ENCODE measurements around the gene CEP162.
"Not testable (repeated sequence)": the region's sequence is repeated elsewhere in the genome, so short reads cannot be mapped to it uniquely, and the experiment has no call there.

DNA sequence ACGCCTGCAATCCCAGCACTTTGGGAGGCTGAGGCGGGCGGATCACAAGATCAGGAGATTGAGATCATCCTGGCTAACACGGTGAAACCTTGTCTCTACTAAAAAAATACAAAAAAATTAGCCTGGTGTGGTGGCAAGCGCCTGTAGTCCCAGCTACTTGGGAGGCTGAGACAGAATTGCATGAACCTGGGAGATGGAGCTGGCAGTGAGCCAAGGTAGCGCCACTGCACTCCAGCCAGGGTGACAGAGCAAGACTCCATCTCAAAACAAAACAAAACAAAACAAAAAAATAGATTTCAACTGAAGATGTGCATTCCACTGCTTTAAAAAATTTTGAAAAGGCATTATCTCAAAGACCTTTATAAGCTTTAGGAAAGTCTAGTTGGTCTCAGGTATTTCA is 27.5 kb downstream of the CEP162 start:
- TF ChIP-seq POLR2A (IDR thresholded peaks at IDR 0.05) = not testable (repeated sequence)
- TF ChIP-seq, protein P1, sequence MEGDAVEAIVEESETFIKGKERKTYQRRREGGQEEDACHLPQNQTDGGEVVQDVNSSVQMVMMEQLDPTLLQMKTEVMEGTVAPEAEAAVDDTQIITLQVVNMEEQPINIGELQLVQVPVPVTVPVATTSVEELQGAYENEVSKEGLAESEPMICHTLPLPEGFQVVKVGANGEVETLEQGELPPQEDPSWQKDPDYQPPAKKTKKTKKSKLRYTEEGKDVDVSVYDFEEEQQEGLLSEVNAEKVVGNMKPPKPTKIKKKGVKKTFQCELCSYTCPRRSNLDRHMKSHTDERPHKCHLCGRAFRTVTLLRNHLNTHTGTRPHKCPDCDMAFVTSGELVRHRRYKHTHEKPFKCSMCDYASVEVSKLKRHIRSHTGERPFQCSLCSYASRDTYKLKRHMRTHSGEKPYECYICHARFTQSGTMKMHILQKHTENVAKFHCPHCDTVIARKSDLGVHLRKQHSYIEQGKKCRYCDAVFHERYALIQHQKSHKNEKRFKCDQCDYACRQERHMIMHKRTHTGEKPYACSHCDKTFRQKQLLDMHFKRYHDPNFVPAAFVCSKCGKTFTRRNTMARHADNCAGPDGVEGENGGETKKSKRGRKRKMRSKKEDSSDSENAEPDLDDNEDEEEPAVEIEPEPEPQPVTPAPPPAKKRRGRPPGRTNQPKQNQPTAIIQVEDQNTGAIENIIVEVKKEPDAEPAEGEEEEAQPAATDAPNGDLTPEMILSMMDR (IDR thresholded peaks at IDR 0.05) = not testable (repeated sequence)

Measured in lower leg skin (tissue), 3 donors.